ENCODE measurements around the gene STAC. TPM values are rescaled to one million over a fixed set of nuclear protein-coding genes. Genes with fewer than 3 reads are reported as not detected.

Gene STAC
- 1.5 TPM in 2 replicates for polyA plus RNA-seq (2011; rRNA removed)
- 2.1 and 2.6 TPM in 2 replicates for polyA minus RNA-seq (2011; rRNA and poly(A)+ RNA removed)

DNA sequence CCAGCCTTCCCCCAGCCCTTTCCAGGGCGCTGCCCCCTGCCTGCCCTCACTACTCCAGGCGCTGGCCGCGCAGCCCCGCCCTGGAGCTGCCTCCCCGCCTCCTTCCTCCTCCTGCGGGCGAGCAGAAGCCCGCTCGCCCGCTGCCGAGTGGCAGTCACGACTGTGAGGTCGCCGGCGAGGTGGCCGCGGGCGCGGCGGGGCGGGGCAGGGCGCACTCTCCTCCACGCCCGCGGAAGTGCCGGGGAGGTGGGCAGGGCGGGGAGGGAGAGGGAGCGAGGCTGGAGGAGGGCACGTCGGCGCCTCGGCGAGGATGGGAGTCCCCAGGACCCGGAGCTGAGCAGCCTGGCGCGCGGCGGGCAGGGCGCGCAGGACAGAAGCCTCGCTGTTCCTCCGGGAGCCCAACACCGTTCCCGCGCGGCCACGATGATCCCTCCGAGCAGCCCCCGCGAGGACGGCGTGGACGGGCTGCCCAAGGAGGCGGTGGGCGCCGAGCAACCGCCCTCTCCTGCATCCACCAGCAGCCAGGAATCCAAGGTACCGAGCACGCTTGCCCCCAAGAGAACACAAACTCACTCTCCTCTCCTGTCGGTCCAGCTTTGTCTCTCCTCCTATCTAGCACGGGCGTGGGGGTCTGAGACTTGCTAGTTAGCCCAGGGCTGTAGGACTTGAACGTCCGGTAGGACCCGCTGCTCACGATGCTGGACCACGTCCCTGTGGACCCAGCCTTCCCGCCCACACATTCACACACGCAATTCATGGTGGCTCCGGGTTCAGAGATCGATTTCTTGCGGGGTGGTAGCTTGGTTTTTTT, at the start of gene STAC:
TSS of gene STAC (plus strand) at position 284 of the 811 bp plus-strand sequence. CDS start at position 424, 140 bp downstream.
- H3K4me3 ChIP-seq (ENCODE audit: low read depth, low read length): peak within 1 kb of the TSS; percentile 60
- no peaks in the 10 kb centered on the region for H3K9me3 ChIP-seq (ENCODE audit: control insufficient read depth, insufficient read depth, low read length)
- CTCF ChIA-PET: no interaction called here
- no peak for DNase-seq (ENCODE audit: low read depth, low spot score)
- H3K27me3 ChIP-seq (ENCODE audit: control insufficient read depth, insufficient read depth, low read length): no peaks in the 10 kb centered on the region
- TF ChIP-seq, protein P1, sequence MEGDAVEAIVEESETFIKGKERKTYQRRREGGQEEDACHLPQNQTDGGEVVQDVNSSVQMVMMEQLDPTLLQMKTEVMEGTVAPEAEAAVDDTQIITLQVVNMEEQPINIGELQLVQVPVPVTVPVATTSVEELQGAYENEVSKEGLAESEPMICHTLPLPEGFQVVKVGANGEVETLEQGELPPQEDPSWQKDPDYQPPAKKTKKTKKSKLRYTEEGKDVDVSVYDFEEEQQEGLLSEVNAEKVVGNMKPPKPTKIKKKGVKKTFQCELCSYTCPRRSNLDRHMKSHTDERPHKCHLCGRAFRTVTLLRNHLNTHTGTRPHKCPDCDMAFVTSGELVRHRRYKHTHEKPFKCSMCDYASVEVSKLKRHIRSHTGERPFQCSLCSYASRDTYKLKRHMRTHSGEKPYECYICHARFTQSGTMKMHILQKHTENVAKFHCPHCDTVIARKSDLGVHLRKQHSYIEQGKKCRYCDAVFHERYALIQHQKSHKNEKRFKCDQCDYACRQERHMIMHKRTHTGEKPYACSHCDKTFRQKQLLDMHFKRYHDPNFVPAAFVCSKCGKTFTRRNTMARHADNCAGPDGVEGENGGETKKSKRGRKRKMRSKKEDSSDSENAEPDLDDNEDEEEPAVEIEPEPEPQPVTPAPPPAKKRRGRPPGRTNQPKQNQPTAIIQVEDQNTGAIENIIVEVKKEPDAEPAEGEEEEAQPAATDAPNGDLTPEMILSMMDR (IDR thresholded peaks at IDR 0.05; ENCODE audit: low read depth, low read length): no peak
- no peak within 1 kb of the TSS for H3K27ac ChIP-seq (ENCODE audit: low read depth, low read length)
- POLR2A ChIA-PET: no interaction called here

DNA sequence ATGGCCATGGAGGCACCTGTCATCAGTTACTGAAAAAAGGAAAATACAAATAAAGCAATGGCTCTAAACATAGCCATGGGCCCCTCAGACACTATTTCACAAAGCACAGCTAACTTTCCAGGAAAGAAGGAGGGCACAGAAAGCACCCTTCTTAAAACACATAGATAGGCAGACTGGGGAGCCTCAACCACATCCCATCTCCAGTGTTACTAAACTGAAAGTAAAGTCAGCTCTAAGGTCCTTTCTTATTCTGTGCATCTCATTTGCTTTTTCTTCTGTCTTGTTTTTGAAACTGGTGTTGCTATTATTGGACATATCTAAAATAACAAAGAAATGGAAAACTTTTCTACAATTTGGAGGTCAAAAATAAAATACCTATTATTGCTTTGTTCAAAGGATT, 48.2 kb upstream of the STAC start:
- no peak overlapping the region for H3K4me3 ChIP-seq (ENCODE audit: low read depth, low read length)
- no peaks in the 10 kb centered on the region for H3K9me3 ChIP-seq (ENCODE audit: control insufficient read depth, insufficient read depth, low read length)
- H3K27me3 ChIP-seq (ENCODE audit: control insufficient read depth, insufficient read depth, low read length): no peaks in the 10 kb centered on the region
- ChIA-PET POLR2A (no interaction called here), CTCF (no interaction called here)
- no peak for DNase-seq (ENCODE audit: low read depth, low spot score)
- TF ChIP-seq, protein P1 (IDR thresholded peaks at IDR 0.05; ENCODE audit: low read depth, low read length): no peak
- no peak overlapping the region for H3K27ac ChIP-seq (ENCODE audit: low read depth, low read length)

DNA sequence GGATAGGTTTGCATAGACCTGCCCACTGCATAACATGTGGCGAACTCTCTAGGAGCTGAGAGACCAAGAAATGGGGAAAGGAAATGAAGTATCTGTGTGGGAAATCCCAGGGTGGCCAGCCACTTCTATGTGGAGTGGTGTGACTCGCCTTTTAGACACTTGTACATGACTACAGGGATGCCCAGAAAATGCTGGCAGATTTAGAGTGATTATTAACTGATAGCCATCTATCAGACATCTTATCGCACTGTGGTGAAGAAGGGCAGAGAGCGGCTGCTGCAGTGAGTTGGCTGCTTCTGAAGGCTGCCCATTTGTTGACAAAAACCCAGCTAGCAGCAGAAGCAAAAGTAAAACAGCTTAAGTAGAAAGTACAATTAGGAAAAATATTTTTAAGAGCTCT, 18.1 kb upstream of the STAC start:
- Histone ChIP-seq H3K27ac (ENCODE audit: low read depth, low read length) (no peak overlapping the region), H3K27me3 (ENCODE audit: control insufficient read depth, insufficient read depth, low read length) (no peaks in the 10 kb centered on the region), H3K4me3 (ENCODE audit: low read depth, low read length) (no peak overlapping the region), H3K9me3 (ENCODE audit: control insufficient read depth, insufficient read depth, low read length) (no peaks in the 10 kb centered on the region; the same call in 1 of the 2 replicates)
- ChIA-PET POLR2A (no interaction called here), CTCF (no interaction called here)
- TF ChIP-seq, protein P1 (IDR thresholded peaks at IDR 0.05; ENCODE audit: low read depth, low read length): no peak
- DNase-seq (ENCODE audit: low read depth, low spot score): no peak

DNA sequence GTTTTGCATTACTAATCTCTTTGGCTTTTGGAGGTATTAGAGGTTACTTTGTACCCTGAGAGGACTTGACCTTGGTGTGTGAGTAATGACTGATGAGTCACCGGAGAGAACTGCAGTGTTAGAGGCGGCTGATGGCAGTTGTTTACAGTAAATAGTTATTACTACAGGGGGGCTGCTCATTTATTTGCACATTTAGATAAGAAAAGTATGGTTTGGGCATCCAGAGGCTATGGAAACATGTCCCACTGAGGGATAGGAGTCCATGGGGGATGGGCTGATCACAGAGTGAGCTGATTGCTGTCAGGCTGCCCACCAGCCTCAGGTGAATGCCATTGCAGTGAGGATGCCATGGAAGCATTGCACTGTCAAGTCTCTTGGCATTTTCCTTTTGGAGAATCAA, 17.3 kb upstream of the STAC start:
- no peaks in the 10 kb centered on the region for H3K27me3 ChIP-seq (ENCODE audit: control insufficient read depth, insufficient read depth, low read length)
- H3K9me3 ChIP-seq (ENCODE audit: control insufficient read depth, insufficient read depth, low read length): no peaks in the 10 kb centered on the region; the same call in 1 of the 2 replicates
- TF ChIP-seq, protein P1 (IDR thresholded peaks at IDR 0.05; ENCODE audit: low read depth, low read length): no peak
- CTCF ChIA-PET: interaction anchor here (0.6 kb wide), 1 partner anchor 131 kb away, joined by 4 read pairs; no protein-coding TSS in a partner anchor
- no peak overlapping the region for H3K4me3 ChIP-seq (ENCODE audit: low read depth, low read length)
- no peak overlapping the region for H3K27ac ChIP-seq (ENCODE audit: low read depth, low read length)
- no peak for DNase-seq (ENCODE audit: low read depth, low spot score)
- POLR2A ChIA-PET: no interaction called here

DNA sequence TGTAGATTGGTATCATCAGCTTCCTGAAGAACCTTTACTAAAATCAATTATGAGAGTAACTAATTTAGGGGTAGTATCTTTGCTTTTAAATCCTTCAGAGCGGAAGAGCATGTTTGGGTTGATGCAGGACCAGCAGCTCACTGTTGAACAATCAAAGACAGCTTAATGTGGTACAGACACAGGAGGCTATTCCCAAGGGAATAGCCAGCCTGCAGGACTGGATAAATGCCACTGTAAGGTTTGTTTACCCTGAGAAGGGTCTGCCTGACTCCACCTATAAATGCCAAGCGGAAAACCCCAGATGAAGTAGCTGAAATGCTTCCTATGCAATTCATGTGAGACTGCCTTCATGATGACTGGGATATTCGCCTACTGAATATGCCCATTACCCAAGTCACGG, 16.0 kb upstream of the STAC start:
- TF ChIP-seq, protein P1 (IDR thresholded peaks at IDR 0.05; ENCODE audit: low read depth, low read length): no peak
- CTCF ChIA-PET: no interaction called here
- H3K27me3 ChIP-seq (ENCODE audit: control insufficient read depth, insufficient read depth, low read length): no peaks in the 10 kb centered on the region
- H3K27ac ChIP-seq (ENCODE audit: low read depth, low read length): no peak overlapping the region
- DNase-seq (ENCODE audit: low read depth, low spot score): no peak
- no peak overlapping the region for H3K4me3 ChIP-seq (ENCODE audit: low read depth, low read length)
- POLR2A ChIA-PET: no interaction called here
- no peaks in the 10 kb centered on the region; the same call in 1 of the 2 replicates for H3K9me3 ChIP-seq (ENCODE audit: control insufficient read depth, insufficient read depth, low read length)

All from AG04450 (cell line).